Measurements from ENCODE around the gene NFKB2.

The NFKB2 gene

GRCh38 chr10:102422545-102423129 lies 27.1 kb downstream of the NFKB2 start:
- DNase-seq (ENCODE audit: low read depth): peak; percentile 72

GRCh38 chr10:102423372-102423968 lies 28.0 kb downstream of the NFKB2 start:
- DNase-seq (ENCODE audit: low read depth): no peak

- DNase-seq (ENCODE audit: low read depth): no peak
Measured at GRCh38 chr10:102424145-102424544, 28.6 kb downstream of the NFKB2 start.

- no peak for DNase-seq (ENCODE audit: low read depth)
Measured at GRCh38 chr10:102424916-102425315, 29.4 kb downstream of the NFKB2 start.

DNA sequence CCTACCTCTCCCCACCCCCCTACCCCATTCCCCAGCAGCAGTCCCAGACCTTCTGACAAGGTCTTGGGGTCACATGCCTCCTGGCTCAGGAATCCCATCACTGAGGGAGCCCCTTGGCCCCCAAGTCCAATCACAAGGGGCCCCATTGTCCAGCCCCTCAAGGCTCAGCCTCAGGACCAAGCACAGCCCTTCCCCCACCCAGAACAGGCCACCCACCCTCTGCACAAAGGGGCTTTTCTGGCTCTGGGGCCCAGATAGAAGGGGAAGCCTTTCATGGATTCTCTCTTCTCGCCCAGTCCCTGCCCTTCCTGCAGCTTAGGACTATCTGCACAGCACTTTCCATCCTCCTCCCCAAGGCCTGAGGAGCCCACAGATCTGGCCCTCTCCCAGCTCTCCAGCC lies 29.9 kb downstream of the NFKB2 start:
- no peak for DNase-seq (ENCODE audit: low read depth)

DNA sequence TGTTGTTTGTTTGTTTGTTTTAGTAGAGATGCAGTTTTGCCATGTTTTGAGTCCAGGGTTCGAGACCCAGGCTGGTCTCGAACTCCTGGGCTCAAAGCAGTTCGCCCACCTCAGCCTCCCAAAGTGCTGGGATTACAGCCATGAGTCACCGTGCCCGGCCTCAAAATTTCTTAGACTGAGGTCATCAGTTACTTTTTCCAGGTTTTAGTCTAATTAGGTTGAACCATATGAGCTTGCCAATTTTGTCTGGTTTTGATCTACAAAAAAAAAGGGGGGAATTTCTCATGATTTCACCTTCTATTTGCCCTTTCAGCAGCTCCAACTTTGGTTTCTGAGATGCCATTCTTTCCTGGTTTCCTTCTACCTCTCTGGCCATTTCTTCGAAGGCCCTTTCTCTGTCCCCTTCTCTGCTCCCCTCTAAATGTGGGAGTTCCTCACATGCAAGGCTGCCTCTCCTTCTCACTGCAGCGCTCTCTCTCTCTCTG lies 31.3 kb downstream of the NFKB2 start:
- DNase-seq (ENCODE audit: low read depth): no peak

- no peak for DNase-seq (ENCODE audit: low read depth)
Measured at GRCh38 chr10:102429468-102429867, 34.0 kb downstream of the NFKB2 start.

- DNase-seq (ENCODE audit: low read depth): no peak
Measured at GRCh38 chr10:102431452-102432124, 36.1 kb downstream of the NFKB2 start.

GRCh38 chr10:102432162-102432950 lies 36.9 kb downstream of the NFKB2 start, which contains the start of gene CUEDC2:
Gene CUEDC2, minus strand, starts transcription at chr10:102432574. Its CDS starts 7,386 bp downstream, at chr10:102425188.
- DNase-seq (ENCODE audit: low read depth): peak; percentile 97

DNA sequence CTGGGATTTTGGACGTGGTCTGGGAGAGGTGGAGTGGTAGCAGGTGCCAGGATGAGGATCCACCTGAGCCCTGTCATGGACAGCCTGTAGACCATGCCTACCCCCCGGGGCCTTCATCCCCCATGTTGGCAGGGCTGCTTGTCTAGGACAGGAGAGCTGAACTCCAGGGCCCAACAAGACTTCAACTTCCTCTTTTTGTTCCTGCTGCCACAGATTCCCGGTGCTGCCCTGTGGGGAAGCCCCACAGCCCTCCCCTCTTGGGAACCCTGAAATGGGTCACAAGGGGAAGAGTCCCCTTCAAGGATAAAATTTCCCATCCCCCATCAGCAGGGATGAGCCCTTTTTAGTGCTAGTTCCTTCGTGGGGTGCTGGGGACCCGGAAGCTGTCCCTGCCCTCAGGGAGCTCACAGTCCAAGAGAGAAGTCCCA lies 38.1 kb downstream of the NFKB2 start:
- peak; percentile 88 for DNase-seq (ENCODE audit: low read depth)

DNA sequence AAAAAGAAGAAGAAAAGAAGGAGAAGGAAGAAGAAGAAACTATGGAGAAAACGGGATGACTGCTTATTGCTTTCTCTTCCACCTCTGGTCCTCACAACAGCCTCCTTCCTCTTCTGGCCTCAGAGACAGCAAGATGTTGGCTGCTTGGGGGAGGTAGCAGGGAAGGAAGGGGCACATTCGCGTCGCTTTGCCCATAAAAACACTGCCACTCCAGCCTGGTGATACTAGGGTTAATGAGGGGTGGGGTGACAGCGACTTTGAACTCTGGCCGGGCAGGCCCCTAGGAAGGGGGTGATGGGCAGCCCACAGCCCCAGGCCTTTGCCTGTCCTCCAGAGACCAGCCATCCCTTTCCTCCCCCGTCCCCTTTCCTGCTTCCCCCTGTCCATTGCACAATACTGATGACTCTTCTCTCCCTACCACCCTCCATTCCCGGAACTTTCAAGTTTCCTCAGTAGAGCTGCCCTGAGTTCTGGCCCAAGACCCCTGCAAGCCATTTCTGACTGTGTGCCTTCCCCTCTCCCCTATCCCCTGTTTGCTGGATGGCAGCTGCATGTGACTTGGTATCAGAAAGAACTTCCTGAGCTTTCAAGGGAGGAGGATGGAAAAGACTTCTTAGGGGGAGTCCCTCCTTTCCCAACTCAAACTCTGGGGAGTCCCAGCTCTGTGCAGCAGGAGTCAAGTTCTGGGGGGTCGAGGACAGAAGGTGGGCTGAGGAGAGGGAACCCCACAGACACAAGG lies 39.1 kb downstream of the NFKB2 start:
- peak; percentile 70 for DNase-seq (ENCODE audit: low read depth)

GRCh38 chr10:102435133-102435497 lies 39.6 kb downstream of the NFKB2 start:
- no peak for DNase-seq (ENCODE audit: low read depth)

DNA sequence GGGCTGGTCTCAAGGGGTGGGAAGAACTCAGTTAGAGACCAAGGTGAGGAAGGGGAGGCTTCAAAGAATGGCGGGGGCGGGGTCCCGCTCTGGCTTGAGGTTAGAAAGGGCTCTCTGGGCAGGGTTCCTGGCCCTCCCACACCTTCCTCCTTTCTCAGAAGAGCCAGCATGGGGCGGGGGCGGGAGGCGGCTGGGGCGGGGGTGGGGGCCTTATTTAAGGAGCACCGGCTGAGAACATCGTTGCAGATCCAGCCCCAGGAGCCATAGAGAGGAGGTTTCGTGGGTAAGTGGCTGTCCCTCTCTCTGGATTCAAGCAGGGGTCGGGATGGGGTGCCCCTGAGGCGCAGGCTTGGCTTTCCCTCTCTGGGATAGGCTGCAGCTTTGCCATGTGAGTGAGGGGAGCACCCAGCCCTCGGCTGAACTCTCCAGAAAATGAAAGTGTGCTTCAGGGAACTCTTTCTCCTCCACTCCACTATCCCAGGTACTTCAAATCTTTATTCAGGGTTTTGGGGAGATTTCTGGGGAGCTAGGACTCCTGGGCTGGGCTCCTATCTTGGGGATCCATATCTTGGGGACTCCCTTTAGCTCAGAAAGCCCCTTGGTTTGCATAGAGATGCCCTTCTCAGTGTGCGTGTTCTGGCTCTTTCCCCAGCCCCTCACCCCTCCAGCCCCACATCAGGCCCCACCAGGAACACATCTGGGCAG lies 40.2 kb downstream of the NFKB2 start:
- DNase-seq (ENCODE audit: low read depth): peak; percentile 92

DNA sequence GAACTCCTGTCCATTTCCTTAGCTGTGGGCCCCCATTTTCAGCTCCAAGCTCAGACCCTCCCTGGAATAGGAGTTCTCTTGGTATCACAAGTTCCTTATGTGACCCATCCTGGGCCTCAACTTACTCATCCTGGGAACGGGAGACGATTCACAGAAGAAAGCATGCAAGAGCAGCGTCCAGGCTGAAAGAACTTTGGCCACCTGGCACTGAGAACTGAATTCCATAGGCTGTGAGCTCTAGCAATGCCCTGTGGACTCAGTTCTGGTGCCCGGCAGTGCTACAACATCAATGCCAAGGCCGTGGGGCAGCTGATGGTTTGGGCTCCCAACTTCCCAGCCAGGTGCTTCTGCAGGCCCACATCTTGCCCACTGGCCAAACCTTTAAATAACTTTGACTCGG lies 40.8 kb downstream of the NFKB2 start:
- no peak for DNase-seq (ENCODE audit: low read depth)

DNA sequence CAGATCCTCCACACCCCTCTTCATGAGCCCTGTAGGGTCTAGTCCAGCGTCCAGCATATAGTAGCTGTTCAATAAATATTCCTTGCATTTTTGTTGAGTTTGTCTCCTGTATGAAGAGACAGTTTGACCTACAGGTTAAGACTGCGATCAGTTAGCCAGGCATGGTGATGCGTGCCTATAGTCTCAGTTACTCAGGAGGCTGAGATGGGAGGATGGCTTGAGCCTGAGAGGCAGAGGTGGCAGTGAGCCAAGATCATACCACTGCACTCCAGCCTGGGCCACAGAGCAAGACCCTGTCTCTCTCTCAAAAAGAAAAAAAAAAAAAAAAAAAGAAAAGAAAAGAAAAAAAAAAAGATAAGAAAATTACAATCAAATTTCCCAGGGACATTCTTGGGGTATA lies 42.0 kb downstream of the NFKB2 start:
- DNase-seq (ENCODE audit: low read depth): no peak

DNA sequence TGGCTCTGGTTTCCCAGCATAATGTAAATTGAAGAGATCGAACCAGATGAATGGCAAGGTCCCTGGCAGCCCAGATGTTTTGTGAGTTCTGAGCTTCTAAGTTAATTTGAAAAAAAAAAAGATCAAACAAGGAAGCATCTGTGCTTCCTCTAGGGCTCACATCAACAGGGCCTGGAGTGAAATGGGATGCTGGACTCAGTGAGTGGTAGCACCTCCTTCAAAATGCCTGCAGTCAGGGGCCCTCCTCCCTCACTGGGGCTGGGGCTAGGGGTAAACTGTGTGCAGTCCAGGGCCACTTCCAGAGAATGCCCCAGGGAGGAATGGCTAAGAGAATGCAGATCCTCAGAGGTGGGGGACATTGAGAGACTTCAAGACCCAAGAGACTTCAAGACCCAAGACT lies 42.9 kb downstream of the NFKB2 start:
- DNase-seq (ENCODE audit: low read depth): no peak

GRCh38 chr10:102444851-102445250 lies 49.3 kb downstream of the NFKB2 start:
- DNase-seq (ENCODE audit: low read depth): no peak

- DNase-seq (ENCODE audit: low read depth): peak; percentile 66
Measured at GRCh38 chr10:102449321-102450123, 54.0 kb downstream of the NFKB2 start.

DNA sequence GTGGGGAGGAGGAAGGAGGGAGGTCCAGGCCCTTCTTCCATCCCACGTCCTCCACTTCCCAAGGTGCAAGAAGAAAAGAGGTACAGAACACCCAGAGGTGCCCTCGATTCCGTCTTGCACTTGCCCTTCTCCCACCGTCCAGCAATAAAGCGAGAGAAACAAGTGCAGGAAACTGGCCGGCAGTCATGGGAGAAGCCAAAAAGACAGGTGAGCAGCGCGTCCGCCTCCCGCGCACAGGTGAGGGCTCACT lies 54.5 kb downstream of the NFKB2 start:
- DNase-seq (ENCODE audit: low read depth): no peak

GRCh38 chr10:102450374-102451104 lies 55.0 kb downstream of the NFKB2 start:
- peak; percentile 84 for DNase-seq (ENCODE audit: low read depth)

Data from CMK (cell line).